SIG-M5 (cell line): ENCODE data around the gene MELTF.

ENCODE experiments used
- DNase-seq: peaks from one replicate; lab custom pipeline; 2025; lab: John Stamatoyannopoulos, UW

Gene MELTF

GRCh38 chr3:196994056-196994455, 35.6 kb downstream of the MELTF start:
- no peak for DNase-seq

- DNase-seq, result no peak
Measured at GRCh38 chr3:196992461-196993065, 37.1 kb downstream of the MELTF start.

- no peak for DNase-seq
Measured at GRCh38 chr3:196991581-196992460, 37.8 kb downstream of the MELTF start.

- DNase-seq, result no peak
Measured at GRCh38 chr3:196990601-196991007, 39.0 kb downstream of the MELTF start.

- no peak for DNase-seq
Measured at GRCh38 chr3:196989721-196990262, 39.8 kb downstream of the MELTF start.

GRCh38 chr3:196988241-196989029, 41.2 kb downstream of the MELTF start:
- DNase-seq, result no peak

GRCh38 chr3:196987022-196987421, 42.6 kb downstream of the MELTF start:
- DNase-seq, result no peak

- DNase-seq, result no peak
Measured at GRCh38 chr3:196985954-196986885, 43.4 kb downstream of the MELTF start.

GRCh38 chr3:196985298-196985697, 44.3 kb downstream of the MELTF start:
- DNase-seq, result no peak

- no peak for DNase-seq
Measured at GRCh38 chr3:196983186-196983585, 46.4 kb downstream of the MELTF start.

GRCh38 chr3:196981657-196982056, 48.0 kb downstream of the MELTF start:
- DNase-seq, result no peak

GRCh38 chr3:196979545-196979944, 50.1 kb downstream of the MELTF start:
- no peak for DNase-seq

GRCh38 chr3:196976941-196977340, 52.7 kb downstream of the MELTF start:
- no peak for DNase-seq

GRCh38 chr3:196975349-196975748, 54.3 kb downstream of the MELTF start:
- DNase-seq, result no peak

- DNase-seq, result no peak
Measured at GRCh38 chr3:196974661-196975060, 55.0 kb downstream of the MELTF start.

GRCh38 chr3:196971094-196971698, 58.4 kb downstream of the MELTF start:
- no peak for DNase-seq

- DNase-seq, result no peak
Measured at GRCh38 chr3:196970547-196971093, 59.0 kb downstream of the MELTF start.

- no peak for DNase-seq
Measured at GRCh38 chr3:196969660-196970546, 59.7 kb downstream of the MELTF start.

GRCh38 chr3:196969134-196969659, 60.4 kb downstream of the MELTF start:
- DNase-seq, result no peak
